Sigmoid colon (tissue), 7 donors: Measurements from ENCODE around the gene DCTN3. TPM values are rescaled to one million over a fixed set of nuclear protein-coding genes. Genes with fewer than 3 reads are reported as not detected.

Experiments used
- DNase-seq: peaks from one replicate; pipeline ENCODE4 v3.0.0-alpha.2; 2019
- H3K27ac ChIP-seq, 4 donors: fragments of 200-600 bp; sonication (generic); one replicate each; pipeline ENCODE4 v1.5.1; 2016 to 2019; ENCODE audit warnings: mild to moderate bottlenecking in 1 of 4
- H3K27me3 ChIP-seq, 3 donors: fragments of 200-600 bp; sonication (generic); one replicate each; pipeline ENCODE4 v1.5.1; 2019; ENCODE audit warnings: mild to moderate bottlenecking in 1 of 3
- H3K36me3 ChIP-seq, 4 donors: fragments of 200-600 bp; sonication (generic); one replicate each; pipeline ENCODE4 v1.5.1; 2016 to 2019
- H3K4me1 ChIP-seq, 4 donors: fragments of 200-600 bp; sonication (generic); one replicate each; pipeline ENCODE4 v1.5.1; 2017 to 2019
- H3K4me3 ChIP-seq, 4 donors: fragments of 200-600 bp; sonication (generic); one replicate each; pipeline ENCODE4 v1.5.1; 2017 to 2019; ENCODE audit warnings: mild to moderate bottlenecking in 2 of 4, moderate library complexity in 1 of 4
- H3K9me3 ChIP-seq, 4 donors: fragments of 200-600 bp in 3 of 4; sonication (generic) in 3 of 4; one replicate each; pipeline versions ENCODE4 v1.5.1 to v1.6.1; 2013 to 2019
- CTCF ChIP-seq, 4 experiments: fragments of 450-650 bp in 3 of 4; fragments of 200-600 bp in 1 of 4; IDR thresholded peaks; one replicate each; pipeline ENCODE4 v1.5.1; 2016 to 2019; ENCODE audit warnings: antibody characterized with exemption in 4 of 4, mild to moderate bottlenecking in 3 of 4, moderate library complexity in 2 of 4
- EP300 ChIP-seq, 4 donors: sonication (generic); formaldehyde crosslinking; IDR thresholded peaks; one replicate each; pipeline ENCODE4 v1.6.1; 2017; ENCODE audit warnings: antibody characterized with exemption in 4 of 4
- POLR2A ChIP-seq, 2 donors: fragments of 450-650 bp; IDR thresholded peaks; one replicate each; pipeline ENCODE4 v1.6.1; 2016; ENCODE audit warnings: antibody characterized with exemption in 2 of 2, mild to moderate bottlenecking in 2 of 2, moderate library complexity in 2 of 2
- POLR2AphosphoS5 ChIP-seq, 4 donors: sonication (generic); formaldehyde crosslinking; IDR thresholded peaks; one replicate each; pipeline ENCODE4 v1.6.1; 2017; ENCODE audit warnings: antibody characterized with exemption in 4 of 4
- WGBS, 2 donors: extraction: QIAGEN DNeasy Blood & Tissue Kit; methylation state at CpG; one replicate each; pipeline ENCODE4 v1.1.7; 2013; 5-methylcytosine and 5-hydroxymethylcytosine counted together
- intact Hi-C: fragments of 100-400 bp; cut with DNase I; formaldehyde crosslinking; loops from one replicate; pipeline ENCODE4 v1.15.1; 2023
- polyA plus RNA-seq, 3 donors: library from polyadenylated mRNA; stranded (reverse); fragments of 200-250 nt; gene quantifications; one replicate each; pipeline ENCODE4 v1.2.3, GENCODE V29; 2013
- total RNA-seq, 4 donors: library from RNA; depleted of rRNA; stranded (reverse); fragments of >200 nt; gene quantifications; one replicate each; pipeline ENCODE4 v1.1.0, GENCODE V29; 2016
- donor health status: healthy with polysubstance abuse.
- donor health status: Bipolar disorder and iron deficiency.
- donor health status: healthy.

Gene DCTN3
- total and polyA plus RNA-seq, 7 donors = 59.6 to 122 (median 90.7) TPM

- intact Hi-C loops = no loop called here
- H3K9me3 ChIP-seq = no peaks in the 10 kb centered on the region
- peaks cover 0 to 12% (median 3%) of the 10 kb centered on the region in 4 donors for H3K36me3 ChIP-seq
- no peak for DNase-seq
- H3K27ac ChIP-seq = no peak overlapping the region
- WGBS, 2 donors = 64 to 70% methylated on average over 5 of the region's 5 CpGs
- no peak for TF ChIP-seq POLR2A (IDR thresholded peaks at IDR 0.05)
- TF ChIP-seq CTCF (IDR thresholded peaks at IDR 0.05) = no peak
- no peak for TF ChIP-seq POLR2AphosphoS5 (IDR thresholded peaks at IDR 0.05)
- no peak for TF ChIP-seq EP300 (IDR thresholded peaks at IDR 0.05)
- no peak overlapping the region for H3K4me3 ChIP-seq
- H3K27me3 ChIP-seq = peaks cover 12 to 20% (median 14%) of the 10 kb centered on the region in 3 donors
- H3K4me1 ChIP-seq = peaks cover 0 to 41% (median 38%) of the 10 kb centered on the region in 4 donors
These were observed 12.9 kb upstream of the DCTN3 start for GRCh38 chr9:34633166-34633565.

GRCh38 chr9:34630402-34631154, 10.3 kb upstream of the DCTN3 start:
- intact Hi-C loops = no loop called here
- H3K9me3 ChIP-seq = no peaks in the 10 kb centered on the region
- 15 to 39% methylated on average over 5 of the region's 5 CpGs for WGBS, 2 donors
- peaks cover 31 to 46% (median 40%) of the 10 kb centered on the region in 3 donors for H3K27me3 ChIP-seq
- TF ChIP-seq EP300 (IDR thresholded peaks at IDR 0.05) (no peak), POLR2A (IDR thresholded peaks at IDR 0.05) (no peak), CTCF (IDR thresholded peaks at IDR 0.05) (no peak), POLR2AphosphoS5 (IDR thresholded peaks at IDR 0.05) (no peak)
- no peak overlapping the region for H3K4me3 ChIP-seq
- H3K36me3 ChIP-seq = peaks cover 0 to 8% (median 2%) of the 10 kb centered on the region in 4 donors
- H3K4me1 ChIP-seq = peaks cover 0 to 23% (median 18%) of the 10 kb centered on the region in 4 donors
- DNase-seq = no peak
- no peak overlapping the region for H3K27ac ChIP-seq

GRCh38 chr9:34629491-34629808, 9.2 kb upstream of the DCTN3 start:
- peaks cover 42 to 57% (median 52%) of the 10 kb centered on the region in 3 donors for H3K27me3 ChIP-seq
- H3K36me3 ChIP-seq = no peaks in the 10 kb centered on the region
- 29 to 31% methylated on average over 5 of the region's 5 CpGs for WGBS, 2 donors
- no peaks in the 10 kb centered on the region for H3K9me3 ChIP-seq
- no peak overlapping the region for H3K27ac ChIP-seq
- TF ChIP-seq EP300 (IDR thresholded peaks at IDR 0.05) = no peak
- TF ChIP-seq POLR2A (IDR thresholded peaks at IDR 0.05) = no peak
- no peak for TF ChIP-seq CTCF (IDR thresholded peaks at IDR 0.05)
- TF ChIP-seq POLR2AphosphoS5 (IDR thresholded peaks at IDR 0.05) = no peak
- intact Hi-C loops = no loop called here
- DNase-seq = no peak
- peaks cover 0 to 21% (median 16%) of the 10 kb centered on the region in 4 donors for H3K4me1 ChIP-seq
- peak overlapping the region in 1 of 4 donors; percentile 45 for H3K4me3 ChIP-seq

- intact Hi-C loops = no loop called here
- peaks cover 48 to 63% (median 57%) of the 10 kb centered on the region in 3 donors for H3K27me3 ChIP-seq
- 1% methylated on average over 69 of the region's 69 CpGs for WGBS, 2 donors
These were observed 8.6 kb upstream of the DCTN3 start, which contains the start of gene ARID3C for GRCh38 chr9:34628656-34629490. ARID3C (minus strand) TSS chr9:34629066; CDS start chr9:34628014, 1,052 bp downstream.

More at GRCh38 chr9:34628656-34629490, 8.6 kb upstream of the DCTN3 start, which contains the start of gene ARID3C:
- Histone ChIP-seq H3K9me3 (no peaks in the 10 kb centered on the region), H3K27ac (no peak within 1 kb of the TSS), H3K4me1 (peaks cover 0 to 24% (median 17%) of the 10 kb centered on the region in 4 donors), H3K4me3 (peak within 1 kb of the TSS; percentile 11 to 53 (median 37)), H3K36me3 (no peaks in the 10 kb centered on the region)
- DNase-seq = no peak
- TF ChIP-seq POLR2A (IDR thresholded peaks at IDR 0.05) (no peak), EP300 (IDR thresholded peaks at IDR 0.05) (no peak), CTCF (IDR thresholded peaks at IDR 0.05) (no peak), POLR2AphosphoS5 (IDR thresholded peaks at IDR 0.05) (no peak)
